Ectodermal cell (in vitro differentiated cells): ENCODE data around the gene KCNH5.
A peak's percentile ranks its signal among the peaks of the same experiment; 100 is the strongest.

Experiments
- H3K27ac ChIP-seq: 2 replicates; pipeline ENCODE4 v1.7.0; 2013; ENCODE audit warnings: mild to moderate bottlenecking, low read depth, low read length; ENCODE audit not compliant: insufficient read depth, poor library complexity, severe bottlenecking
- H3K27me3 ChIP-seq: 2 replicates; pipeline ENCODE4 v1.7.0; 2013; ENCODE audit warnings: mild to moderate bottlenecking, low read length; ENCODE audit not compliant: insufficient read depth, control insufficient read depth, poor library complexity, severe bottlenecking
- H3K36me3 ChIP-seq: one replicate; pipeline ENCODE4 v1.7.0; 2013; ENCODE audit warnings: low read length; ENCODE audit not compliant: control insufficient read depth, insufficient read depth
- H3K4me1 ChIP-seq: one replicate; pipeline ENCODE4 v1.7.0; 2013; ENCODE audit warnings: low read length; ENCODE audit not compliant: control insufficient read depth, insufficient read depth
- H3K4me3 ChIP-seq: 2 replicates; pipeline ENCODE4 v1.7.0; 2013; ENCODE audit warnings: low read depth, low read length, control low read depth; ENCODE audit not compliant: insufficient read depth
- H3K9me3 ChIP-seq: 2 replicates; pipeline ENCODE4 v1.7.0; 2013; ENCODE audit warnings: mild to moderate bottlenecking, low read length, moderate library complexity; ENCODE audit not compliant: control insufficient read depth
- WGBS, 2 experiments: methylation state at CpG; one replicate each; pipeline ENCODE4 v1.1.7; 2013; ENCODE audit warnings: missing lambda C conversion rate in 2 of 2; 5-methylcytosine and 5-hydroxymethylcytosine counted together

Gene KCNH5

GRCh38 chr14:62696331-62696924 lies 348.8 kb downstream of the KCNH5 start:
- H3K27ac ChIP-seq: peak overlapping the region; percentile 38
- no peak overlapping the region for H3K4me3 ChIP-seq
- no peaks in the 10 kb centered on the region for H3K27me3 ChIP-seq
- no peaks in the 10 kb centered on the region for H3K36me3 ChIP-seq
- H3K9me3 ChIP-seq: no peaks in the 10 kb centered on the region
- 2 to 12% methylated on average over 5 of the region's 5 CpGs for WGBS, 2 experiments
- H3K4me1 ChIP-seq: peaks cover 23% of the 10 kb centered on the region

GRCh38 chr14:62694075-62694474 lies 351.2 kb downstream of the KCNH5 start:
- no peaks in the 10 kb centered on the region for H3K36me3 ChIP-seq
- no peaks in the 10 kb centered on the region for H3K27me3 ChIP-seq
- peaks cover 18% of the 10 kb centered on the region for H3K4me1 ChIP-seq
- H3K4me3 ChIP-seq: no peak overlapping the region
- H3K9me3 ChIP-seq: no peaks in the 10 kb centered on the region
- WGBS, 2 experiments: 93 to 100% methylated on average over 2 of the region's 2 CpGs
- no peak overlapping the region for H3K27ac ChIP-seq

- Histone ChIP-seq H3K36me3 (no peaks in the 10 kb centered on the region), H3K27ac (no peak overlapping the region), H3K4me1 (peaks cover 15% of the 10 kb centered on the region), H3K9me3 (no peaks in the 10 kb centered on the region), H3K4me3 (no peak overlapping the region), H3K27me3 (no peaks in the 10 kb centered on the region)
- WGBS, 2 experiments: 89 to 90% methylated on average over 2 of the region's 2 CpGs
Measured at GRCh38 chr14:62692490-62693106, 352.7 kb downstream of the KCNH5 start.

- H3K36me3 ChIP-seq: no peaks in the 10 kb centered on the region
- H3K9me3 ChIP-seq: no peaks in the 10 kb centered on the region
- H3K27me3 ChIP-seq: no peaks in the 10 kb centered on the region
- no peak overlapping the region for H3K4me3 ChIP-seq
- no peak overlapping the region for H3K27ac ChIP-seq
- H3K4me1 ChIP-seq: peaks cover 8% of the 10 kb centered on the region
- 90 to 96% methylated on average over 4 of the region's 4 CpGs for WGBS, 2 experiments
Measured at GRCh38 chr14:62691647-62692489, 353.4 kb downstream of the KCNH5 start.

- no peaks in the 10 kb centered on the region for H3K36me3 ChIP-seq
- no peaks in the 10 kb centered on the region for H3K4me1 ChIP-seq
- no peak overlapping the region for H3K27ac ChIP-seq
- H3K27me3 ChIP-seq: no peaks in the 10 kb centered on the region
- H3K9me3 ChIP-seq: no peaks in the 10 kb centered on the region
- H3K4me3 ChIP-seq: no peak overlapping the region
- WGBS, 2 experiments: 94 to 96% methylated on average over 1 of the region's 1 CpG
Measured at GRCh38 chr14:62689733-62690132, 355.5 kb downstream of the KCNH5 start.

GRCh38 chr14:62687818-62688217 lies 357.4 kb downstream of the KCNH5 start:
- H3K36me3 ChIP-seq: no peaks in the 10 kb centered on the region
- no peaks in the 10 kb centered on the region for H3K4me1 ChIP-seq
- H3K27me3 ChIP-seq: no peaks in the 10 kb centered on the region
- H3K4me3 ChIP-seq: no peak overlapping the region
- 90 to 93% methylated on average over 2 of the region's 2 CpGs for WGBS, 2 experiments
- H3K9me3 ChIP-seq: no peaks in the 10 kb centered on the region
- H3K27ac ChIP-seq: no peak overlapping the region

- no peaks in the 10 kb centered on the region for H3K4me1 ChIP-seq
- H3K9me3 ChIP-seq: no peaks in the 10 kb centered on the region
- no peak overlapping the region for H3K4me3 ChIP-seq
- H3K27me3 ChIP-seq: no peaks in the 10 kb centered on the region
- no peak overlapping the region for H3K27ac ChIP-seq
- WGBS, 2 experiments: 100% methylated on average over 1 of the region's 2 CpGs
- H3K36me3 ChIP-seq: no peaks in the 10 kb centered on the region
Measured at GRCh38 chr14:62684376-62684775, 360.9 kb downstream of the KCNH5 start.

- H3K4me1 ChIP-seq: no peaks in the 10 kb centered on the region
- H3K9me3 ChIP-seq: no peaks in the 10 kb centered on the region
- H3K36me3 ChIP-seq: no peaks in the 10 kb centered on the region
- no peak overlapping the region for H3K27ac ChIP-seq
- WGBS, 2 experiments: 89 to 94% methylated on average over 7 of the region's 7 CpGs
- no peak overlapping the region for H3K4me3 ChIP-seq
- H3K27me3 ChIP-seq: no peaks in the 10 kb centered on the region
Measured at GRCh38 chr14:62682208-62682607, 363.1 kb downstream of the KCNH5 start.

- peaks cover 4% of the 10 kb centered on the region for H3K4me1 ChIP-seq
- no peak overlapping the region for H3K4me3 ChIP-seq
- no peaks in the 10 kb centered on the region for H3K9me3 ChIP-seq
- H3K36me3 ChIP-seq: no peaks in the 10 kb centered on the region
- no peak overlapping the region for H3K27ac ChIP-seq
- 83 to 92% methylated on average over 4 of the region's 4 CpGs for WGBS, 2 experiments
- no peaks in the 10 kb centered on the region for H3K27me3 ChIP-seq
Measured at GRCh38 chr14:62674563-62675237, 370.6 kb downstream of the KCNH5 start.
